ENCODE results near the gene ZNRF3.

DNA sequence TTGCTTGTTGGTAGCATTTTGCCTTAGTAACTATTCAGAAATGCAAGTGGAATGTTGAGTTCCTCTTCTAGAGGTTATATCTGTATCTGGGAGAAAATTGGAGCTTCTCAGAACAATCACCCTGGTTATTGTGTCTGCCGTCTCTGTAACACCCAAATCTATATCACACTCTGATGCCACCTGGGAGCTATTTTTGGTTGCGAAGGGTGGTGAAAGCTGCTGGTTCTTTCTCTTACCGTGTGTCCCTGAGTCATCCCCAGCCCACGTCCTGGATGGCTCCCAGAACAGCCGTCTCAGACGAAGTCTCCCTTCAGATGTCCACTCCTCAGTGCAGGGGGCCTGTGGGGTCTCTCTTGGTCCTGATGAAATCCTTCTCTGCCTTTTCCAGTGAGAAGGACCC lies 94.8 kb downstream of the ZNRF3 start:
- TF ChIP-seq CREB5 (CRISPR knock-in tag; IDR thresholded peaks at IDR 0.05; ENCODE audit: low read depth) (no peak), SNAI2 (CRISPR knock-in tag; IDR thresholded peaks at IDR 0.05) (no peak), ZC3H10 (CRISPR knock-in tag; IDR thresholded peaks at IDR 0.05) (no peak), ZNF565 (CRISPR knock-in tag; conservative IDR thresholded peaks at IDR 0.05; ENCODE audit: low read depth) (no peak), RARB (CRISPR knock-in tag; IDR thresholded peaks at IDR 0.05) (no peak), ESRRG (CRISPR knock-in tag; IDR thresholded peaks at IDR 0.05) (no peak), ZFP3 (CRISPR knock-in tag; IDR thresholded peaks at IDR 0.05) (no peak), ZNF8 (CRISPR knock-in tag; IDR thresholded peaks at IDR 0.05) (no peak), ARNTL (CRISPR knock-in tag; IDR thresholded peaks at IDR 0.05; ENCODE audit: borderline replicate concordance, low read depth) (no peak)
- TF ChIP-seq, protein P1, sequence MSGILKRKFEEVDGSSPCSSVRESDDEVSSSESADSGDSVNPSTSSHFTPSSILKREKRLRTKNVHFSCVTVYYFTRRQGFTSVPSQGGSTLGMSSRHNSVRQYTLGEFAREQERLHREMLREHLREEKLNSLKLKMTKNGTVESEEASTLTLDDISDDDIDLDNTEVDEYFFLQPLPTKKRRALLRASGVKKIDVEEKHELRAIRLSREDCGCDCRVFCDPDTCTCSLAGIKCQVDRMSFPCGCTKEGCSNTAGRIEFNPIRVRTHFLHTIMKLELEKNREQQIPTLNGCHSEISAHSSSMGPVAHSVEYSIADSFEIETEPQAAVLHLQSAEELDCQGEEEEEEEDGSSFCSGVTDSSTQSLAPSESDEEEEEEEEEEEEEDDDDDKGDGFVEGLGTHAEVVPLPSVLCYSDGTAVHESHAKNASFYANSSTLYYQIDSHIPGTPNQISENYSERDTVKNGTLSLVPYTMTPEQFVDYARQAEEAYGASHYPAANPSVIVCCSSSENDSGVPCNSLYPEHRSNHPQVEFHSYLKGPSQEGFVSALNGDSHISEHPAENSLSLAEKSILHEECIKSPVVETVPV (CRISPR knock-in tag; IDR thresholded peaks at IDR 0.05), result no peak
- TF ChIP-seq, protein P2, sequence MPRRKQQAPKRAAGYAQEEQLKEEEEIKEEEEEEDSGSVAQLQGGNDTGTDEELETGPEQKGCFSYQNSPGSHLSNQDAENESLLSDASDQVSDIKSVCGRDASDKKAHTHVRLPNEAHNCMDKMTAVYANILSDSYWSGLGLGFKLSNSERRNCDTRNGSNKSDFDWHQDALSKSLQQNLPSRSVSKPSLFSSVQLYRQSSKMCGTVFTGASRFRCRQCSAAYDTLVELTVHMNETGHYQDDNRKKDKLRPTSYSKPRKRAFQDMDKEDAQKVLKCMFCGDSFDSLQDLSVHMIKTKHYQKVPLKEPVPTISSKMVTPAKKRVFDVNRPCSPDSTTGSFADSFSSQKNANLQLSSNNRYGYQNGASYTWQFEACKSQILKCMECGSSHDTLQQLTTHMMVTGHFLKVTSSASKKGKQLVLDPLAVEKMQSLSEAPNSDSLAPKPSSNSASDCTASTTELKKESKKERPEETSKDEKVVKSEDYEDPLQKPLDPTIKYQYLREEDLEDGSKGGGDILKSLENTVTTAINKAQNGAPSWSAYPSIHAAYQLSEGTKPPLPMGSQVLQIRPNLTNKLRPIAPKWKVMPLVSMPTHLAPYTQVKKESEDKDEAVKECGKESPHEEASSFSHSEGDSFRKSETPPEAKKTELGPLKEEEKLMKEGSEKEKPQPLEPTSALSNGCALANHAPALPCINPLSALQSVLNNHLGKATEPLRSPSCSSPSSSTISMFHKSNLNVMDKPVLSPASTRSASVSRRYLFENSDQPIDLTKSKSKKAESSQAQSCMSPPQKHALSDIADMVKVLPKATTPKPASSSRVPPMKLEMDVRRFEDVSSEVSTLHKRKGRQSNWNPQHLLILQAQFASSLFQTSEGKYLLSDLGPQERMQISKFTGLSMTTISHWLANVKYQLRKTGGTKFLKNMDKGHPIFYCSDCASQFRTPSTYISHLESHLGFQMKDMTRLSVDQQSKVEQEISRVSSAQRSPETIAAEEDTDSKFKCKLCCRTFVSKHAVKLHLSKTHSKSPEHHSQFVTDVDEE (CRISPR knock-in tag; IDR thresholded peaks at IDR 0.05), result no peak

Measured in SK-N-SH treated with all-trans-retinoic acid at 6 μM for 48 hours (cell line).